ENCODE data around the gene FOXE3.

DNA sequence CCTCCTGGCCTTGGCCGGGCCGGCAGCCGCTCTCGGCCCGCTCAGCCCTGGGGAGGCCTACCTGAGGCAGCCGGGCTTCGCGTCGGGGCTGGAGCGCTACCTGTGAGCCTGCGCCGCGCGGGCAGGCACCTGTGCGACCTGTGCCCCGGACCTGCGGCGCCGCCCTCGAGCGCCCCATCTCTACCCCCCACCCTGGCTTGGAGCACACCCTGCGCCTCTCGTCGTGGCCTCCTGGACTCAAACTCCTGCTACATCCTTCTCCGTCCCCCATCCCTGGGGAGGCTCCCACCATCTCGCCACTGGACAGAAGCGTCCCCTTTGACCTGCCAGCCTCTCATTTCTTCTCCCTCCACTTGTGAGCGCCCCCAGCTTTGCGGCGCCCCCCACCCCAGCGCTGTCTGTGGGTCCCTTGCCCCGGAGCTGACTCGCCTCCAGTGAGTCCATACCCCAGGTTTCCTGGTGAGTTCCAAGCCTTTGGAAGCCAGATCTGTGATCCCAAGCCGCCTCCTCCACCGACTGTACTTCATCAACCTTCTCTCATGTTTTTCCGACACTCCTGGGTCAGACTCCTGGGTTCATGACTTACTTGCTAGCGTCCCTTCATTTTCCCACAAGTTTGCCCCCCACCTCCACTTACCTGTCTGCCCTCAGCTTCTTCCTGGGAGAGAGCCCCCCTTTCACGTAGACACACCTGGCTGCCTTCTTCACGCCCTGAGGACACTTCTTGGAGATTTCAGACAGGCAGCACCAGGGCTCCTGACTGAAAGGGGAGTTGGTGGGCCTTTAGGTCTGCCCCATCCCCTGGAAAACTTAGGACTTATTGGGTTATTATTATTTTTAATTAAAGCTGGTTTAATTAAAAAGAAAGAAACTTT, 1.3 kb downstream of the FOXE3 start:
- TF ChIP-seq, protein P1, sequence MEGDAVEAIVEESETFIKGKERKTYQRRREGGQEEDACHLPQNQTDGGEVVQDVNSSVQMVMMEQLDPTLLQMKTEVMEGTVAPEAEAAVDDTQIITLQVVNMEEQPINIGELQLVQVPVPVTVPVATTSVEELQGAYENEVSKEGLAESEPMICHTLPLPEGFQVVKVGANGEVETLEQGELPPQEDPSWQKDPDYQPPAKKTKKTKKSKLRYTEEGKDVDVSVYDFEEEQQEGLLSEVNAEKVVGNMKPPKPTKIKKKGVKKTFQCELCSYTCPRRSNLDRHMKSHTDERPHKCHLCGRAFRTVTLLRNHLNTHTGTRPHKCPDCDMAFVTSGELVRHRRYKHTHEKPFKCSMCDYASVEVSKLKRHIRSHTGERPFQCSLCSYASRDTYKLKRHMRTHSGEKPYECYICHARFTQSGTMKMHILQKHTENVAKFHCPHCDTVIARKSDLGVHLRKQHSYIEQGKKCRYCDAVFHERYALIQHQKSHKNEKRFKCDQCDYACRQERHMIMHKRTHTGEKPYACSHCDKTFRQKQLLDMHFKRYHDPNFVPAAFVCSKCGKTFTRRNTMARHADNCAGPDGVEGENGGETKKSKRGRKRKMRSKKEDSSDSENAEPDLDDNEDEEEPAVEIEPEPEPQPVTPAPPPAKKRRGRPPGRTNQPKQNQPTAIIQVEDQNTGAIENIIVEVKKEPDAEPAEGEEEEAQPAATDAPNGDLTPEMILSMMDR (IDR thresholded peaks at IDR 0.05; ENCODE audit: borderline replicate concordance, extremely low read depth, low read length, poor library complexity, severe bottlenecking): no peak
- TF ChIP-seq EZH2 (IDR thresholded peaks at IDR 0.05; ENCODE audit: borderline replicate concordance, low read depth, low read length, severe bottlenecking): no peak
